SK-N-MC (cell line): ENCODE data around the gene GFRA1.
A peak's percentile ranks its signal among the peaks of the same experiment; 100 is the strongest.

Experiments used
- DNase-seq: peaks from one replicate; pipeline ENCODE4 v3.0.0-alpha.2; 2011; ENCODE audit warnings: low read depth, low spot score
- H3K27ac ChIP-seq: fragments of 200-600 bp; sonication (generic); 2 replicates; pipeline ENCODE4 v1.5.1; 2016; ENCODE audit warnings: mixed run types
- H3K36me3 ChIP-seq: fragments of 200-600 bp; sonication (generic); 2 replicates; pipeline ENCODE4 v1.6.1; 2017; ENCODE audit warnings: antibody characterized with exemption, low read length, mixed read lengths; ENCODE audit not compliant: insufficient read depth
- H3K4me3 ChIP-seq: fragments of 200-600 bp; sonication (generic); 2 replicates; pipeline ENCODE4 v1.5.1; 2016
- H3K9ac ChIP-seq: fragments of 200-600 bp; sonication (generic); 2 replicates; pipeline ENCODE4 v1.8.0; 2017; ENCODE audit warnings: mixed run types, mixed read lengths; ENCODE audit not compliant: insufficient read length
- H3K9me3 ChIP-seq: fragments of 200-600 bp; sonication (generic); 2 replicates; pipeline ENCODE4 v1.6.1; 2017; ENCODE audit warnings: low read depth, mild to moderate bottlenecking, antibody characterized with exemption, low read length, moderate library complexity, mixed read lengths
- EZH2 ChIP-seq: fragments of 200-600 bp; sonication (generic); IDR thresholded peaks from one replicate; pipeline ENCODE4 v1.6.1; 2017; ENCODE audit warnings: antibody characterized with exemption
- FOXP2 ChIP-seq: optimal IDR thresholded peaks from 2 replicates; pipeline ENCODE3; 2011; ENCODE audit warnings: mild to moderate bottlenecking, moderate library complexity; ENCODE audit not compliant: insufficient read depth; ENCODE audit errors: extremely low read length, control extremely low read depth
- POLR2AphosphoS5 ChIP-seq: IDR thresholded peaks from 2 replicates; pipeline ENCODE4 v1.6.1; 2012; ENCODE audit warnings: mild to moderate bottlenecking, low read depth, low read length, borderline replicate concordance

The GFRA1 gene

GRCh38 chr10:116276981-116277380, 4.0 kb upstream of the GFRA1 start:
- Histone ChIP-seq H3K4me3 (no peak overlapping the region), H3K36me3 (no peaks in the 10 kb centered on the region)
- TF ChIP-seq EZH2 (no peak), FOXP2 (no peak), POLR2AphosphoS5 (no peak)

GRCh38 chr10:116274064-116274904, 1.3 kb upstream of the GFRA1 start:
- Histone ChIP-seq H3K27ac (no peak overlapping the region), H3K9me3 (no peaks in the 10 kb centered on the region), H3K9ac (no peak overlapping the region), H3K36me3 (no peaks in the 10 kb centered on the region), H3K4me3 (peak overlapping the region; percentile 76)
- no peak for TF ChIP-seq FOXP2
- no peak for DNase-seq

More at GRCh38 chr10:116276981-116277380, 4.0 kb upstream of the GFRA1 start:
- DNase-seq = no peak
- no peaks in the 10 kb centered on the region for H3K9me3 ChIP-seq
- H3K27ac ChIP-seq = no peak overlapping the region
- H3K9ac ChIP-seq = no peak overlapping the region

- Histone ChIP-seq H3K4me3 (peak overlapping the region; percentile 76), H3K27ac (no peak overlapping the region), H3K36me3 (no peaks in the 10 kb centered on the region), H3K9ac (no peak overlapping the region), H3K9me3 (no peaks in the 10 kb centered on the region)
- no peak for TF ChIP-seq FOXP2
- no peak for TF ChIP-seq EZH2
- TF ChIP-seq POLR2AphosphoS5 = no peak
- DNase-seq = no peak
Observed at GRCh38 chr10:116271593-116272439, 1.2 kb downstream of the GFRA1 start.

GRCh38 chr10:116270771-116271592, 2.0 kb downstream of the GFRA1 start:
- H3K9me3 ChIP-seq = no peaks in the 10 kb centered on the region
- no peaks in the 10 kb centered on the region for H3K36me3 ChIP-seq
- no peak for TF ChIP-seq FOXP2
- TF ChIP-seq POLR2AphosphoS5 = no peak
- TF ChIP-seq EZH2 = no peak
- H3K4me3 ChIP-seq = no peak overlapping the region
- no peak overlapping the region for H3K9ac ChIP-seq
- no peak for DNase-seq
- no peak overlapping the region for H3K27ac ChIP-seq

- H3K36me3 ChIP-seq = no peaks in the 10 kb centered on the region
- no peak for TF ChIP-seq EZH2
- TF ChIP-seq FOXP2 = no peak
- TF ChIP-seq POLR2AphosphoS5 = no peak
- H3K9ac ChIP-seq = no peak overlapping the region
- no peak overlapping the region for H3K27ac ChIP-seq
- no peak overlapping the region for H3K4me3 ChIP-seq
- no peak for DNase-seq
- no peaks in the 10 kb centered on the region for H3K9me3 ChIP-seq
Observed at GRCh38 chr10:116270126-116270770, 2.8 kb downstream of the GFRA1 start.

GRCh38 chr10:116269619-116270018, 3.4 kb downstream of the GFRA1 start:
- DNase-seq = no peak
- H3K27ac ChIP-seq = no peak overlapping the region
- H3K9me3 ChIP-seq = no peaks in the 10 kb centered on the region
- no peak overlapping the region for H3K9ac ChIP-seq
- no peak for TF ChIP-seq FOXP2
- no peak overlapping the region for H3K4me3 ChIP-seq
- H3K36me3 ChIP-seq = no peaks in the 10 kb centered on the region

- Histone ChIP-seq H3K9ac (no peak overlapping the region), H3K27ac (no peak overlapping the region), H3K9me3 (no peaks in the 10 kb centered on the region), H3K4me3 (no peak overlapping the region), H3K36me3 (no peaks in the 10 kb centered on the region)
- DNase-seq = no peak
- no peak for TF ChIP-seq FOXP2
- no peak for TF ChIP-seq POLR2AphosphoS5
- TF ChIP-seq EZH2 = no peak
Observed at GRCh38 chr10:116268976-116269375, 4.0 kb downstream of the GFRA1 start.
